HepG2 (cell line): ENCODE data around the gene PCGF2. TPM values are rescaled to one million over a fixed set of nuclear protein-coding genes. Genes with fewer than 3 reads are reported as not detected.
A peak's percentile ranks its signal among the peaks of the same experiment; 100 is the strongest.

Experiments used
- ATF3 ChIP-seq: sonication (generic); formaldehyde crosslinking; IDR thresholded peaks from 2 replicates; pipeline ENCODE4 v1.4.0; 2020; ENCODE audit warnings: missing genetic modification reagents
- CAMTA2 ChIP-seq: sonication (generic); formaldehyde crosslinking; IDR thresholded peaks from 2 replicates; pipeline ENCODE4 v1.4.0; 2020; ENCODE audit warnings: mild to moderate bottlenecking, missing genetic modification reagents, borderline replicate concordance
- FOXC1 ChIP-seq: sonication (generic); formaldehyde crosslinking; IDR thresholded peaks from 2 replicates; pipeline ENCODE4 v1.8.0; 2022; ENCODE audit warnings: mild to moderate bottlenecking, missing genetic modification reagents, borderline replicate concordance
- HNF4G ChIP-seq, 2 experiments: sonication (generic) in 1 of 2; formaldehyde crosslinking in 1 of 2; IDR thresholded peaks; 2 replicates each; pipeline versions ENCODE4 v1.4.0 to v1.6.1; 2011 to 2020; ENCODE audit warnings: borderline replicate concordance in 2 of 2, low read depth in 2 of 2, mild to moderate bottlenecking in 2 of 2, low read length in 1 of 2, missing genetic modification reagents in 1 of 2, moderate library complexity in 1 of 2
- MBD4 ChIP-seq: IDR thresholded peaks from 2 replicates; pipeline ENCODE4 v1.6.1; 2012; ENCODE audit warnings: low read length, inconsistent platforms, borderline replicate concordance
- MIER3 ChIP-seq: IDR thresholded peaks from 2 replicates; pipeline ENCODE4 v1.6.1; 2016; ENCODE audit warnings: missing compliant biosample characterization, borderline replicate concordance
- MTA1 ChIP-seq: sonication (generic); formaldehyde crosslinking; IDR thresholded peaks from 2 replicates; pipeline ENCODE4 v1.4.0; 2020; ENCODE audit warnings: missing genetic modification reagents, mild to moderate bottlenecking, borderline replicate concordance
- NPAS2 ChIP-seq: sonication (generic); formaldehyde crosslinking; IDR thresholded peaks from 2 replicates; pipeline ENCODE4 v1.8.0; 2022; ENCODE audit warnings: mild to moderate bottlenecking, missing genetic modification reagents, borderline replicate concordance
- NR2C2 ChIP-seq: sonication (generic); formaldehyde crosslinking; IDR thresholded peaks from 2 replicates; pipeline ENCODE4 v1.4.0; 2020; ENCODE audit warnings: missing genetic modification reagents, mild to moderate bottlenecking, moderate library complexity, borderline replicate concordance
- SCMH1 ChIP-seq: sonication (generic); formaldehyde crosslinking; IDR thresholded peaks from 2 replicates; pipeline ENCODE4 v1.9.0; 2021; ENCODE audit warnings: missing genetic modification reagents, mild to moderate bottlenecking, borderline replicate concordance
- SMAD1 ChIP-seq: sonication (generic); formaldehyde crosslinking; IDR thresholded peaks from 2 replicates; pipeline ENCODE4 v1.4.0; 2020; ENCODE audit warnings: missing genetic modification reagents, low read depth, mild to moderate bottlenecking, borderline replicate concordance
- ZFP62 ChIP-seq: sonication (generic); formaldehyde crosslinking; IDR thresholded peaks from 2 replicates; pipeline ENCODE4 v1.4.0; 2020; ENCODE audit warnings: missing genetic modification reagents
- ZFX ChIP-seq: sonication (generic); formaldehyde crosslinking; IDR thresholded peaks from 2 replicates; pipeline ENCODE4 v1.4.0; 2020; ENCODE audit warnings: mild to moderate bottlenecking, low read depth, missing genetic modification reagents, moderate library complexity
- ZNF12 ChIP-seq: sonication (generic); formaldehyde crosslinking; IDR thresholded peaks from 2 replicates; pipeline ENCODE4 v1.5.0; 2020; ENCODE audit warnings: missing genetic modification reagents
- ZNF143 ChIP-seq: sonication (generic); formaldehyde crosslinking; IDR thresholded peaks from 2 replicates; pipeline ENCODE4 v1.4.0; 2020; ENCODE audit warnings: missing genetic modification reagents
- ZNF3 ChIP-seq: IDR thresholded peaks from 2 replicates; pipeline ENCODE4 v1.7.0; 2017; ENCODE audit warnings: inconsistent platforms
- ZNF30 ChIP-seq: sonication (generic); formaldehyde crosslinking; IDR thresholded peaks from 2 replicates; pipeline ENCODE4 v1.5.0; 2020; ENCODE audit warnings: mild to moderate bottlenecking, missing genetic modification reagents
- ZNF33B ChIP-seq: sonication (generic); formaldehyde crosslinking; IDR thresholded peaks from 2 replicates; pipeline ENCODE4 v1.5.1; 2020; ENCODE audit warnings: mild to moderate bottlenecking, missing genetic modification reagents
- ZNF629 ChIP-seq: sonication (generic); formaldehyde crosslinking; conservative IDR thresholded peaks from 2 replicates; pipeline ENCODE4 v1.5.0; 2020; ENCODE audit warnings: missing genetic modification reagents
- ZNF703 ChIP-seq: sonication (generic); formaldehyde crosslinking; IDR thresholded peaks from 2 replicates; pipeline ENCODE4 v1.5.1; 2020; ENCODE audit warnings: missing genetic modification reagents, mild to moderate bottlenecking, moderate library complexity, borderline replicate concordance
- ZNF781 ChIP-seq: sonication (generic); formaldehyde crosslinking; IDR thresholded peaks from 2 replicates; pipeline ENCODE4 v1.5.1; 2020; ENCODE audit warnings: borderline replicate concordance, mild to moderate bottlenecking, missing genetic modification reagents; ENCODE audit errors: not compliant biosample characterization
- ZSCAN29 ChIP-seq: sonication (generic); formaldehyde crosslinking; conservative IDR thresholded peaks from 2 replicates; pipeline ENCODE4 v1.4.0; 2020; ENCODE audit warnings: mild to moderate bottlenecking, missing genetic modification reagents
- polyA plus RNA-seq, 8 experiments: library from polyadenylated mRNA; depleted of rRNA in 3 of 8; stranded (reverse) in 7 of 8; unstranded in 1 of 8; fragments of >200 nt; fragmentation: Illumina TruSeq in 4 of 8; extraction: Trizol in 4 of 8; gene quantifications; 2 replicates each; pipeline versions ENCODE4 v1.2.1 to v1.2.3, GENCODE V29; 2011 to 2016; ENCODE audit warnings: low read depth in 4 of 8, missing spikeins in 1 of 8, mixed read lengths in 1 of 8; ENCODE audit not compliant: insufficient read depth in 1 of 8
- total RNA-seq, 5 experiments: library from RNA; depleted of rRNA; stranded (reverse); fragments of >200 nt; fragmentation: Illumina TruSeq; extraction: Trizol; gene quantifications; 2 replicates each; pipeline ENCODE4 v1.2.3, GENCODE V29; 2016; ENCODE audit warnings: low read depth in 1 of 5
- TF ChIP-seq, protein P1 (sequence below): sonication (generic); formaldehyde crosslinking; IDR thresholded peaks from 2 replicates; pipeline ENCODE4 v1.4.0; 2020; ENCODE audit warnings: missing genetic modification reagents
- TF ChIP-seq, protein P2 (sequence below): sonication (generic); formaldehyde crosslinking; IDR thresholded peaks from 2 replicates; pipeline ENCODE4 v1.5.0; 2020; ENCODE audit warnings: missing genetic modification reagents
- TF ChIP-seq, protein P3 (sequence below): sonication (generic); formaldehyde crosslinking; conservative IDR thresholded peaks from 2 replicates; pipeline ENCODE4 v1.8.0; 2022; ENCODE audit warnings: missing genetic modification reagents

PCGF2 gene
- total and polyA plus RNA-seq, 2 of the 13 experiments (the other 11 are each of a cell fraction or from before 2014, with no cell fraction given) = 11.6 to 29.4 TPM

DNA sequence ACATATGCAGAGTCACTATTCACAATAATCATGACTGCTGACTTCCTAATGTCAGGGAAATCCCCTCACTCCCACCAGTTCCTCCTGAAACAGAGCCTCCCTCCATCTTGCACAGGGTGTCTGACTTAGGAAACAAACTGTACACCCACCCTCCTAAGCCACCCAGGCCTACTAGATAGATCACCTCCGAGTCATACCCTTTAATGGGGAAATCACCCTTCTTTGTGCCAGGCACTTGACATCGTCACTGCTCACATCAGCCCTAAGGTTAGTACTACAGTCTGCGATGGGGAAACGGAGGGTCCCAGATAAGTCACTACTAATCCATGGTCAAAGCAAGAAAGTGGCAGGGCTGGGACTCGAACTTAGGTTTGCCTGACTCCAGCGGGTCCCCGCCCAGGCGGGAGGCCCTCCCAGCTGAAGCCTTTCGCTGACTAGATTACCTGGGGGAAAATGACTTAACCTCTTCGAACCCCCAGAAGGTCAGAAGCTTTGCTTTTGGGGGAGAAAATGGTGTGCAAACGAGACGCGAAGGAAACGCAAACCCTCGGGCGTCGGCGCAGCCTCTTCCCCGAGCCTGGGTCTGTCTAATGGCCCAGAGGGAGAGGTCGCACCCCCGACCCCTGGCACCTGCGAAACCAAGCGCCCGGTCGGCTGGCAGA is 46.5 kb downstream of the PCGF2 start (continued):
- TF ChIP-seq MIER3 (CRISPR knock-in tag) (no peak; the same call in 1 of the 2 replicates), ZNF12 (no peak), ZNF33B (CRISPR knock-in tag) (no peak), ZFX (peak; percentile 63), HNF4G (IDR thresholded peaks at IDR 0.05; ENCODE audit: borderline replicate concordance, low read depth, low read length) (no peak), HNF4G (CRISPR knock-in tag; IDR thresholded peaks at IDR 0.05; ENCODE audit: borderline replicate concordance, low read depth) (no peak), FOXC1 (peak; percentile 27; the same call in 1 of the 2 replicates), ZFP62 (CRISPR knock-in tag) (no peak), ZNF30 (CRISPR knock-in tag) (no peak; the same call in 1 of the 2 replicates), ZNF3 (CRISPR knock-in tag) (0 out of 2 replicates have a peak, but pooled peaks have one; percentile 13), ZNF781 (no peak), ZNF143 (no peak; the same call in 1 of the 2 replicates), ZNF629 (no peak), CAMTA2 (CRISPR knock-in tag) (no peak), ZSCAN29 (CRISPR knock-in tag) (no peak), SMAD1 (CRISPR knock-in tag) (peak; percentile 7; the same call in 1 of the 2 replicates), NR2C2 (CRISPR knock-in tag) (no peak), MTA1 (CRISPR knock-in tag) (no peak; the same call in 1 of the 2 replicates), ZNF703 (CRISPR knock-in tag) (0 out of 2 replicates have a peak, but pooled peaks have one; percentile 60), MBD4 (no peak), ATF3 (no peak), SCMH1 (no peak), NPAS2 (no peak)
- TF ChIP-seq, protein P1, sequence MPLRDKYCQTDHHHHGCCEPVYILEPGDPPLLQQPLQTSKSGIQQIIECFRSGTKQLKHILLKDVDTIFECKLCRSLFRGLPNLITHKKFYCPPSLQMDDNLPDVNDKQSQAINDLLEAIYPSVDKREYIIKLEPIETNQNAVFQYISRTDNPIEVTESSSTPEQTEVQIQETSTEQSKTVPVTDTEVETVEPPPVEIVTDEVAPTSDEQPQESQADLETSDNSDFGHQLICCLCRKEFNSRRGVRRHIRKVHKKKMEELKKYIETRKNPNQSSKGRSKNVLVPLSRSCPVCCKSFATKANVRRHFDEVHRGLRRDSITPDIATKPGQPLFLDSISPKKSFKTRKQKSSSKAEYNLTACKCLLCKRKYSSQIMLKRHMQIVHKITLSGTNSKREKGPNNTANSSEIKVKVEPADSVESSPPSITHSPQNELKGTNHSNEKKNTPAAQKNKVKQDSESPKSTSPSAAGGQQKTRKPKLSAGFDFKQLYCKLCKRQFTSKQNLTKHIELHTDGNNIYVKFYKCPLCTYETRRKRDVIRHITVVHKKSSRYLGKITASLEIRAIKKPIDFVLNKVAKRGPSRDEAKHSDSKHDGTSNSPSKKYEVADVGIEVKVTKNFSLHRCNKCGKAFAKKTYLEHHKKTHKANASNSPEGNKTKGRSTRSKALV (CRISPR knock-in tag) = no peak
- TF ChIP-seq, protein P2, sequence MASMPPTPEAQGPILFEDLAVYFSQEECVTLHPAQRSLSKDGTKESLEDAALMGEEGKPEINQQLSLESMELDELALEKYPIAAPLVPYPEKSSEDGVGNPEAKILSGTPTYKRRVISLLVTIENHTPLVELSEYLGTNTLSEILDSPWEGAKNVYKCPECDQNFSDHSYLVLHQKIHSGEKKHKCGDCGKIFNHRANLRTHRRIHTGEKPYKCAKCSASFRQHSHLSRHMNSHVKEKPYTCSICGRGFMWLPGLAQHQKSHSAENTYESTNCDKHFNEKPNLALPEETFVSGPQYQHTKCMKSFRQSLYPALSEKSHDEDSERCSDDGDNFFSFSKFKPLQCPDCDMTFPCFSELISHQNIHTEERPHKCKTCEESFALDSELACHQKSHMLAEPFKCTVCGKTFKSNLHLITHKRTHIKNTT = no peak
- TF ChIP-seq, protein P3, sequence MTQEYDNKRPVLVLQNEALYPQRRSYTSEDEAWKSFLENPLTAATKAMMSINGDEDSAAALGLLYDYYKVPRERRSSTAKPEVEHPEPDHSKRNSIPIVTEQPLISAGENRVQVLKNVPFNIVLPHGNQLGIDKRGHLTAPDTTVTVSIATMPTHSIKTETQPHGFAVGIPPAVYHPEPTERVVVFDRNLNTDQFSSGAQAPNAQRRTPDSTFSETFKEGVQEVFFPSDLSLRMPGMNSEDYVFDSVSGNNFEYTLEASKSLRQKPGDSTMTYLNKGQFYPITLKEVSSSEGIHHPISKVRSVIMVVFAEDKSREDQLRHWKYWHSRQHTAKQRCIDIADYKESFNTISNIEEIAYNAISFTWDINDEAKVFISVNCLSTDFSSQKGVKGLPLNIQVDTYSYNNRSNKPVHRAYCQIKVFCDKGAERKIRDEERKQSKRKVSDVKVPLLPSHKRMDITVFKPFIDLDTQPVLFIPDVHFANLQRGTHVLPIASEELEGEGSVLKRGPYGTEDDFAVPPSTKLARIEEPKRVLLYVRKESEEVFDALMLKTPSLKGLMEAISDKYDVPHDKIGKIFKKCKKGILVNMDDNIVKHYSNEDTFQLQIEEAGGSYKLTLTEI (CRISPR knock-in tag) = no peak
